ENCODE data around the gene LHFPL6.

Gene LHFPL6

GRCh38 chr13:39490136-39490535 is 112.9 kb downstream of the LHFPL6 start:
- no peak for TF ChIP-seq FOXM1 (IDR thresholded peaks at IDR 0.05; ENCODE audit: borderline replicate concordance, low read depth)
- TF ChIP-seq USF1 (IDR thresholded peaks at IDR 0.05) = no peak

GRCh38 chr13:39486758-39487157 is 116.2 kb downstream of the LHFPL6 start:
- TF ChIP-seq REST (IDR thresholded peaks at IDR 0.05; ENCODE audit: low read depth) = no peak
- no peak for TF ChIP-seq FOXM1 (IDR thresholded peaks at IDR 0.05; ENCODE audit: borderline replicate concordance, low read depth)
- no peak for TF ChIP-seq TAF1 (IDR thresholded peaks at IDR 0.05; ENCODE audit: low read depth)
- no peak for TF ChIP-seq EGR1 (IDR thresholded peaks at IDR 0.05)
- TF ChIP-seq TEAD4 (IDR thresholded peaks at IDR 0.05) = no peak
- no peak for TF ChIP-seq EP300 (IDR thresholded peaks at IDR 0.05; ENCODE audit: borderline replicate concordance)
- TF ChIP-seq CEBPB (IDR thresholded peaks at IDR 0.05) = no peak
- TF ChIP-seq ZBTB7A (IDR thresholded peaks at IDR 0.05; ENCODE audit: low read depth) = no peak
- no peak for TF ChIP-seq MAX (IDR thresholded peaks at IDR 0.05)
- no peak for TF ChIP-seq NFIC (IDR thresholded peaks at IDR 0.05)
- no peak for TF ChIP-seq YY1 (IDR thresholded peaks at IDR 0.05; ENCODE audit: low read depth)
- TF ChIP-seq RAD21 (IDR thresholded peaks at IDR 0.05; ENCODE audit: low read depth) = no peak
- TF ChIP-seq TCF12 (IDR thresholded peaks at IDR 0.05; ENCODE audit: low read depth) = no peak
- TF ChIP-seq USF1 (IDR thresholded peaks at IDR 0.05) = no peak
- no peak for TF ChIP-seq CREB1 (IDR thresholded peaks at IDR 0.05; ENCODE audit: low read depth)

GRCh38 chr13:39485314-39485700 is 117.7 kb downstream of the LHFPL6 start:
- TF ChIP-seq NFIC (IDR thresholded peaks at IDR 0.05) = no peak
- no peak for TF ChIP-seq YY1 (IDR thresholded peaks at IDR 0.05; ENCODE audit: low read depth)
- TF ChIP-seq EP300 (IDR thresholded peaks at IDR 0.05; ENCODE audit: borderline replicate concordance) = no peak
- no peak for TF ChIP-seq RAD21 (IDR thresholded peaks at IDR 0.05; ENCODE audit: low read depth)
- TF ChIP-seq EGR1 (IDR thresholded peaks at IDR 0.05) = no peak
- no peak for TF ChIP-seq USF1 (IDR thresholded peaks at IDR 0.05)
- no peak for TF ChIP-seq TAF1 (IDR thresholded peaks at IDR 0.05; ENCODE audit: low read depth)
- TF ChIP-seq MAX (IDR thresholded peaks at IDR 0.05) = no peak
- no peak for TF ChIP-seq FOXM1 (IDR thresholded peaks at IDR 0.05; ENCODE audit: borderline replicate concordance, low read depth)
- no peak for TF ChIP-seq CEBPB (IDR thresholded peaks at IDR 0.05)
- no peak for TF ChIP-seq TCF12 (IDR thresholded peaks at IDR 0.05; ENCODE audit: low read depth)
- TF ChIP-seq REST (IDR thresholded peaks at IDR 0.05; ENCODE audit: low read depth) = no peak
- TF ChIP-seq CREB1 (IDR thresholded peaks at IDR 0.05; ENCODE audit: low read depth) = no peak
- TF ChIP-seq ZBTB7A (IDR thresholded peaks at IDR 0.05; ENCODE audit: low read depth) = no peak
- TF ChIP-seq TEAD4 (IDR thresholded peaks at IDR 0.05) = no peak

GRCh38 chr13:39484506-39485313 is 118.3 kb downstream of the LHFPL6 start:
- TF ChIP-seq NFIC (IDR thresholded peaks at IDR 0.05) = no peak
- TF ChIP-seq TCF12 (IDR thresholded peaks at IDR 0.05; ENCODE audit: low read depth) = no peak
- TF ChIP-seq EGR1 (IDR thresholded peaks at IDR 0.05) = no peak
- no peak for TF ChIP-seq YY1 (IDR thresholded peaks at IDR 0.05; ENCODE audit: low read depth)
- no peak for TF ChIP-seq ZBTB7A (IDR thresholded peaks at IDR 0.05; ENCODE audit: low read depth)
- no peak for TF ChIP-seq USF1 (IDR thresholded peaks at IDR 0.05)
- no peak for TF ChIP-seq FOXM1 (IDR thresholded peaks at IDR 0.05; ENCODE audit: borderline replicate concordance, low read depth)
- no peak for TF ChIP-seq TEAD4 (IDR thresholded peaks at IDR 0.05)

GRCh38 chr13:39483326-39483725 is 119.7 kb downstream of the LHFPL6 start:
- TF ChIP-seq EGR1 (IDR thresholded peaks at IDR 0.05) = no peak
- no peak for TF ChIP-seq TEAD4 (IDR thresholded peaks at IDR 0.05)
- no peak for TF ChIP-seq RAD21 (IDR thresholded peaks at IDR 0.05; ENCODE audit: low read depth)
- no peak for TF ChIP-seq TAF1 (IDR thresholded peaks at IDR 0.05; ENCODE audit: low read depth)
- TF ChIP-seq YY1 (IDR thresholded peaks at IDR 0.05; ENCODE audit: low read depth) = no peak
- TF ChIP-seq EP300 (IDR thresholded peaks at IDR 0.05; ENCODE audit: borderline replicate concordance) = no peak
- no peak for TF ChIP-seq MAX (IDR thresholded peaks at IDR 0.05)
- TF ChIP-seq NFIC (IDR thresholded peaks at IDR 0.05) = no peak
- no peak for TF ChIP-seq CREB1 (IDR thresholded peaks at IDR 0.05; ENCODE audit: low read depth)
